HG02943 (cell line): ENCODE measurements around the gene CSF2.

Source experiments
- ATAC-seq: cut with Tn5 transposase; IDR thresholded peaks from one replicate; pipeline ENCODE4 v1.9.1; 2021; ENCODE audit warnings: mild to moderate bottlenecking, low read depth, moderate library complexity; ENCODE audit not compliant: unreplicated experiment

CSF2 gene

GRCh38 chr5:132086277-132086794 is 12.7 kb downstream of the CSF2 start:
- no peak for ATAC-seq

- ATAC-seq, result no peak
These were observed 13.6 kb downstream of the CSF2 start for GRCh38 chr5:132087176-132087575.

GRCh38 chr5:132087661-132088060 is 14.1 kb downstream of the CSF2 start:
- no peak for ATAC-seq

- ATAC-seq, result no peak
These were observed 15.8 kb downstream of the CSF2 start for GRCh38 chr5:132089363-132089762.

GRCh38 chr5:132090107-132090506 is 16.5 kb downstream of the CSF2 start:
- ATAC-seq, result no peak

GRCh38 chr5:132093271-132093670 is 19.7 kb downstream of the CSF2 start:
- no peak for ATAC-seq

GRCh38 chr5:132094393-132095076 is 20.9 kb downstream of the CSF2 start:
- no peak for ATAC-seq

GRCh38 chr5:132095077-132095410 is 21.5 kb downstream of the CSF2 start:
- ATAC-seq, result no peak

GRCh38 chr5:132095424-132095972 is 21.9 kb downstream of the CSF2 start:
- no peak for ATAC-seq

GRCh38 chr5:132096904-132097303 is 23.3 kb downstream of the CSF2 start:
- no peak for ATAC-seq

- ATAC-seq, result no peak
These were observed 24.6 kb downstream of the CSF2 start for GRCh38 chr5:132098151-132098594.

- no peak for ATAC-seq
These were observed 25.0 kb downstream of the CSF2 start for GRCh38 chr5:132098621-132099020.

- no peak for ATAC-seq
These were observed 25.6 kb downstream of the CSF2 start for GRCh38 chr5:132099076-132099748.

GRCh38 chr5:132099905-132100304 is 26.3 kb downstream of the CSF2 start:
- ATAC-seq, result no peak

- ATAC-seq, result peak; percentile 34
These were observed 27.2 kb downstream of the CSF2 start for GRCh38 chr5:132100672-132101261.

- no peak for ATAC-seq
These were observed 27.8 kb downstream of the CSF2 start for GRCh38 chr5:132101385-132101880.

GRCh38 chr5:132102101-132102701 is 28.6 kb downstream of the CSF2 start:
- ATAC-seq, result no peak

- ATAC-seq, result no peak
These were observed 29.3 kb downstream of the CSF2 start for GRCh38 chr5:132102944-132103331.

GRCh38 chr5:132103332-132103951 is 29.9 kb downstream of the CSF2 start:
- ATAC-seq, result peak; percentile 69

GRCh38 chr5:132103969-132104391 is 30.4 kb downstream of the CSF2 start:
- ATAC-seq, result peak; percentile 33
